GM13976 (cell line): ENCODE measurements around the gene ANKFY1.

Experiments used
- DNase-seq: peaks from one replicate; pipeline ENCODE4 v3.0.0; 2012; ENCODE audit warnings: low spot score
- in situ Hi-C: fragments of 300-500 bp; cut with MboI; formaldehyde crosslinking; loops from one replicate; pipeline ENCODE4 v1.12.0; 2022; ENCODE audit warnings: low sequenced_read_pairs, mixed read lengths, inconsistent platforms; ENCODE audit not compliant: unreplicated experiment
- TF ChIP-seq, protein P1 (sequence below): IDR thresholded peaks from 2 replicates; pipeline ENCODE4 v1.5.1; 2012; ENCODE audit warnings: borderline replicate concordance, mild to moderate bottlenecking; ENCODE audit not compliant: insufficient read depth; ENCODE audit errors: extremely low read depth, missing control alignments, control extremely low read depth

ANKFY1 gene

DNA sequence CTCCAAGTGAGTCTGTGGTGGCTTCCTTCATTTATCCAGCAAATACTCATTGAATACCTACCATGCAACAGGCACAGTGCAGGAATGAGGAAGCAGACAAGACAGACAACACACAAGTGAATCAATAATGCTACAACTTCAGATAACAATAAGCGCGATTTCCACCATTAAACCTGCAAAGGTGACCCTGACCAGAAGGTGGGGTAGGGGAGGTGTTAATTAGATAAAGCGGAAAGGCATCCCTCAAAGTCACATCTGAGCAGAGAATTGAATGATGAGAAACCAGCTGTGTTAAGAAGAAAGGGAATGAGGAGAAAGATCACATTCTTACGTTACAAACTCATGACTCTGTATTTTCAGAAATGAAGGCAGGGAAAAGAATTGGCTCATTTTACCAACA is 147.3 kb downstream of the ANKFY1 start:
- TF ChIP-seq, protein P1, sequence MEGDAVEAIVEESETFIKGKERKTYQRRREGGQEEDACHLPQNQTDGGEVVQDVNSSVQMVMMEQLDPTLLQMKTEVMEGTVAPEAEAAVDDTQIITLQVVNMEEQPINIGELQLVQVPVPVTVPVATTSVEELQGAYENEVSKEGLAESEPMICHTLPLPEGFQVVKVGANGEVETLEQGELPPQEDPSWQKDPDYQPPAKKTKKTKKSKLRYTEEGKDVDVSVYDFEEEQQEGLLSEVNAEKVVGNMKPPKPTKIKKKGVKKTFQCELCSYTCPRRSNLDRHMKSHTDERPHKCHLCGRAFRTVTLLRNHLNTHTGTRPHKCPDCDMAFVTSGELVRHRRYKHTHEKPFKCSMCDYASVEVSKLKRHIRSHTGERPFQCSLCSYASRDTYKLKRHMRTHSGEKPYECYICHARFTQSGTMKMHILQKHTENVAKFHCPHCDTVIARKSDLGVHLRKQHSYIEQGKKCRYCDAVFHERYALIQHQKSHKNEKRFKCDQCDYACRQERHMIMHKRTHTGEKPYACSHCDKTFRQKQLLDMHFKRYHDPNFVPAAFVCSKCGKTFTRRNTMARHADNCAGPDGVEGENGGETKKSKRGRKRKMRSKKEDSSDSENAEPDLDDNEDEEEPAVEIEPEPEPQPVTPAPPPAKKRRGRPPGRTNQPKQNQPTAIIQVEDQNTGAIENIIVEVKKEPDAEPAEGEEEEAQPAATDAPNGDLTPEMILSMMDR, result no peak
- in situ Hi-C loops, result no loop called here
- DNase-seq, result no peak
